ENCODE measurements around the gene MAN1C1. TPM values are rescaled to one million over a fixed set of nuclear protein-coding genes. Genes with fewer than 3 reads are reported as not detected.

Gene MAN1C1
- polyA plus RNA-seq, 1 donor from 2014 or later: 1.3 TPM

- H3K9me2 ChIP-seq (ENCODE audit: insufficient read depth, low read length): no peaks in the 10 kb centered on the region
- no peak overlapping the region for H3K9ac ChIP-seq (ENCODE audit: low read length)
- H3K27me3 ChIP-seq (ENCODE audit: insufficient read depth, low read depth, low read length): no peaks in the 10 kb centered on the region
- no peak overlapping the region for H3K4me3 ChIP-seq (ENCODE audit: low read length)
- H2AFZ ChIP-seq (ENCODE audit: low read depth, low read length): no peak overlapping the region
- H3F3A ChIP-seq (ENCODE audit: insufficient read depth, low read length, poor library complexity, severe bottlenecking): no peaks in the 10 kb centered on the region
- no peaks in the 10 kb centered on the region for H3K79me2 ChIP-seq (replicated peaks; ENCODE audit: insufficient read depth, low read length)
- no peaks in the 10 kb centered on the region for H3K9me3 ChIP-seq (ENCODE audit: low read length)
- no peak for TF ChIP-seq POLR2AphosphoS5 (IDR thresholded peaks at IDR 0.05)
- no peak for TF ChIP-seq EP300 (conservative IDR thresholded peaks at IDR 0.05; ENCODE audit: poor library complexity, severe bottlenecking)
- TF ChIP-seq TAF1 (IDR thresholded peaks at IDR 0.05; ENCODE audit: low read depth): no peak
- TF ChIP-seq MXI1 (conservative IDR thresholded peaks at IDR 0.05; ENCODE audit: poor library complexity, severe bottlenecking): no peak
- no peak for TF ChIP-seq RAD21 (conservative IDR thresholded peaks at IDR 0.05)
- TF ChIP-seq REST (IDR thresholded peaks at IDR 0.05; ENCODE audit: borderline replicate concordance): no peak
- TF ChIP-seq SMC3 (conservative IDR thresholded peaks at IDR 0.05; ENCODE audit: poor library complexity): no peak
- no peak for TF ChIP-seq EZH2 (IDR thresholded peaks at IDR 0.05; ENCODE audit: borderline replicate concordance, insufficient read depth, low read length, poor library complexity, severe bottlenecking)
- TF ChIP-seq, protein P1, sequence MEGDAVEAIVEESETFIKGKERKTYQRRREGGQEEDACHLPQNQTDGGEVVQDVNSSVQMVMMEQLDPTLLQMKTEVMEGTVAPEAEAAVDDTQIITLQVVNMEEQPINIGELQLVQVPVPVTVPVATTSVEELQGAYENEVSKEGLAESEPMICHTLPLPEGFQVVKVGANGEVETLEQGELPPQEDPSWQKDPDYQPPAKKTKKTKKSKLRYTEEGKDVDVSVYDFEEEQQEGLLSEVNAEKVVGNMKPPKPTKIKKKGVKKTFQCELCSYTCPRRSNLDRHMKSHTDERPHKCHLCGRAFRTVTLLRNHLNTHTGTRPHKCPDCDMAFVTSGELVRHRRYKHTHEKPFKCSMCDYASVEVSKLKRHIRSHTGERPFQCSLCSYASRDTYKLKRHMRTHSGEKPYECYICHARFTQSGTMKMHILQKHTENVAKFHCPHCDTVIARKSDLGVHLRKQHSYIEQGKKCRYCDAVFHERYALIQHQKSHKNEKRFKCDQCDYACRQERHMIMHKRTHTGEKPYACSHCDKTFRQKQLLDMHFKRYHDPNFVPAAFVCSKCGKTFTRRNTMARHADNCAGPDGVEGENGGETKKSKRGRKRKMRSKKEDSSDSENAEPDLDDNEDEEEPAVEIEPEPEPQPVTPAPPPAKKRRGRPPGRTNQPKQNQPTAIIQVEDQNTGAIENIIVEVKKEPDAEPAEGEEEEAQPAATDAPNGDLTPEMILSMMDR (IDR thresholded peaks at IDR 0.05; ENCODE audit: poor library complexity, severe bottlenecking): no peak
- no peak overlapping the region for H3K27ac ChIP-seq (ENCODE audit: low read length)
- H3K4me2 ChIP-seq (ENCODE audit: low read length): no peak overlapping the region
- H4K20me1 ChIP-seq (ENCODE audit: insufficient read depth): no peaks in the 10 kb centered on the region
- H3K36me3 ChIP-seq (ENCODE audit: insufficient read depth, low read length): no peaks in the 10 kb centered on the region
Measured at GRCh38 chr1:25727635-25728286, 111.2 kb downstream of the MAN1C1 start.

DNA sequence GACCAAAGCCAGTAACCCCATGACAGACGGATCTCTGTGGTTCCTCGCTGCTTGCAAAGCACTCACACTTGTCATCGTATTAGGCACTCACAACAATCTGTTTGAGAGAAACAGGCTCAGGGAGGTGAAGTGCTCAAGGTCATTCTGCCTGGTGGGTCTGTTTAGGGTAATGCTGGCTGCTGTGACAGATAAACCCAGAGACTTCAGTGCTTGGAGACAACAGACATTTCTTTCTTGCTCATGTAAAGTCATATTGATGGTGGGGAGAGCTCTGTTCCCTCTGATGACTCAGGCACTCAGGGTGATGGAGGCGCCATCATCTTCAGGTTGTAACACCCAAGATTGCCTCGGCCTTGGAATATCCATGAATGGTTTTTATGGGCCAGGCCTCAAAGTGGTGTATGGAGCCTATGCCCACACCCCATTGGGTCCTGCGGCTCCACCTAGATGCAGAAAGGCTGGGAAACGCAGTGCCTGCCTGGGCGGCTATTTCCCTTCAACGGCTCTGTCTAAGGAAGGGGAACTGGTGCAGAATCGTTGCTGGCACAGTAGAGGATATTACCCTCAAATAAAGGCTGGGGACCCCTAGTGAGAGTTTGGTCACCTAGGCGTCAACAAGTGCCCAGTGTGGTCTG, 111.8 kb downstream of the MAN1C1 start:
- no peak overlapping the region for H3K4me2 ChIP-seq (ENCODE audit: low read length)
- H3K27ac ChIP-seq (ENCODE audit: low read length): no peak overlapping the region
- no peak overlapping the region for H3K9ac ChIP-seq (ENCODE audit: low read length)
- H3K4me3 ChIP-seq (ENCODE audit: low read length): no peak overlapping the region
- no peaks in the 10 kb centered on the region for H3K79me2 ChIP-seq (replicated peaks; ENCODE audit: insufficient read depth, low read length)
- H3K9me2 ChIP-seq (ENCODE audit: insufficient read depth, low read length): no peaks in the 10 kb centered on the region
- TF ChIP-seq REST (IDR thresholded peaks at IDR 0.05; ENCODE audit: borderline replicate concordance) (no peak), POLR2AphosphoS5 (IDR thresholded peaks at IDR 0.05) (no peak), MXI1 (conservative IDR thresholded peaks at IDR 0.05; ENCODE audit: poor library complexity, severe bottlenecking) (no peak)
- no peaks in the 10 kb centered on the region for H4K20me1 ChIP-seq (ENCODE audit: insufficient read depth)
- H2AFZ ChIP-seq (ENCODE audit: low read depth, low read length): no peak overlapping the region
- H3K9me3 ChIP-seq (ENCODE audit: low read length): no peaks in the 10 kb centered on the region
- no peaks in the 10 kb centered on the region for H3K27me3 ChIP-seq (ENCODE audit: insufficient read depth, low read depth, low read length)
- H3F3A ChIP-seq (ENCODE audit: insufficient read depth, low read length, poor library complexity, severe bottlenecking): no peaks in the 10 kb centered on the region
- H3K36me3 ChIP-seq (ENCODE audit: insufficient read depth, low read length): no peaks in the 10 kb centered on the region
